ENCODE measurements around the gene SDCCAG8. TPM values are rescaled to one million over a fixed set of nuclear protein-coding genes. Genes with fewer than 3 reads are reported as not detected.

SDCCAG8 gene
- total RNA-seq, 1 donor from 2014 or later = 26.7 TPM

DNA sequence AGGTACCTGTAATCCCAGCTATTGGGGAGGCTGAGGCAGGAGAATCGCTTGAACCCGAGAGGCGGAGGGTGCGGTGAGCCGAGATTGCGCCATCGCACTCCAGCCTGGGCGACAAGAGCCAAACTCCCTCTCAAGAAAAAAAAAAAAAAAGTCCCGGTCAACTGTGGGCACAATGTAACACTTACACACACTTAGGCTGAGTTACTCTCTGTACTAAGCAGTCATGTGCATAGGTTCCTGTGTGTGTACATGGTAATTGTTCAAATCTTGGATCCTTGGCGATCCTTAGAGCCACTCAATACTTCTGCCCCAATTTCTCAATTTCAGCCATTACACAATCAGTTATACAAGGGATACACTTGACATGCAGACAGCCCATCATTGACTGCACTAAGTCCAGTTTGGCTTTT lies 11.6 kb downstream of the SDCCAG8 start:
- DNase-seq (ENCODE audit: extremely low spot score, unreplicated experiment) = no peak
- Mint-ChIP-seq H3K4me1 (ENCODE audit: unreplicated experiment) (peaks cover 42% of the 10 kb centered on the region), H3K27ac (ENCODE audit: unreplicated experiment) (peak overlapping the region; percentile 75), H3K9me3 (ENCODE audit: unreplicated experiment) (no peaks in the 10 kb centered on the region), H3K27me3 (ENCODE audit: unreplicated experiment) (no peaks in the 10 kb centered on the region), H3K36me3 (ENCODE audit: unreplicated experiment) (peaks cover 7% of the 10 kb centered on the region), H3K4me3 (ENCODE audit: unreplicated experiment) (no peak overlapping the region)
- no peak for TF ChIP-seq CTCF (IDR thresholded peaks at IDR 0.05)

DNA sequence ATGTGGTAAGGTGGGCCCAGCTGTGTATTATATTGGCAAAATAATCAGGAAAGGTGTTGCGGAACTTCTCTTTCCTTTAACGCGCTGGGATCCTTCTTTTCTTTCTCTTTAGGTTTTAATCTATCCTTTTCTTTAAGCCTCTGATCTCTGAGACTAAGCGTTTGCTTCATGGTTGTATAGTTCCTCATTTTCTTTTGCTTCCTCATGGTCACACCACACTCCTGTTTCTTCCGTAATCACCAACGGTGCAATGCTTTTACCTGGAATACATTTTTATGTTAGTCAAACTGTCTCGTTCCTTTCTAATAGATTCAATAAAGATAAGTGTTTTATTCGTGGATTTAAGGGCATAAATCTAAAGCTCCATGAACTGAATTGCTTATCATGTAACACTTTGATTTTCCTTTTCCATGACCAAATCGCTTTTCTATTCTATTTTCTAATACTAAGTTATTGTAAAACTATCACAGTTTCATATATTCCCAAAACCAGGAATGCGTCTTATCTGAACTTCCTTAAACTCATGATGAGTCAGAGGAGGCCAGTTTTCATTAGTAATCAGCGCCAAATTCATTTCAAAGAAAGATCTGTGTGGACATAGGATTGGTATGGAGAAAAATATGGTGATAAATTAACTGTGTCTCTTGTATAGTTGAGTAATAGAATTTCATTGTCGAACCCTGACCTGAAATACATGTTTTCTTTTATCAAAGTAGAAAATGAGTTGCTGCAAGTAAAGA lies 12.2 kb downstream of the SDCCAG8 start:
- no peak for TF ChIP-seq CTCF (IDR thresholded peaks at IDR 0.05)
- Mint-ChIP-seq H3K9me3 (ENCODE audit: unreplicated experiment) (no peaks in the 10 kb centered on the region), H3K27me3 (ENCODE audit: unreplicated experiment) (no peaks in the 10 kb centered on the region), H3K4me1 (ENCODE audit: unreplicated experiment) (peaks cover 44% of the 10 kb centered on the region), H3K4me3 (ENCODE audit: unreplicated experiment) (no peak overlapping the region), H3K36me3 (ENCODE audit: unreplicated experiment) (peaks cover 7% of the 10 kb centered on the region), H3K27ac (ENCODE audit: unreplicated experiment) (peak overlapping the region; percentile 75)
- no peak for DNase-seq (ENCODE audit: extremely low spot score, unreplicated experiment)

DNA sequence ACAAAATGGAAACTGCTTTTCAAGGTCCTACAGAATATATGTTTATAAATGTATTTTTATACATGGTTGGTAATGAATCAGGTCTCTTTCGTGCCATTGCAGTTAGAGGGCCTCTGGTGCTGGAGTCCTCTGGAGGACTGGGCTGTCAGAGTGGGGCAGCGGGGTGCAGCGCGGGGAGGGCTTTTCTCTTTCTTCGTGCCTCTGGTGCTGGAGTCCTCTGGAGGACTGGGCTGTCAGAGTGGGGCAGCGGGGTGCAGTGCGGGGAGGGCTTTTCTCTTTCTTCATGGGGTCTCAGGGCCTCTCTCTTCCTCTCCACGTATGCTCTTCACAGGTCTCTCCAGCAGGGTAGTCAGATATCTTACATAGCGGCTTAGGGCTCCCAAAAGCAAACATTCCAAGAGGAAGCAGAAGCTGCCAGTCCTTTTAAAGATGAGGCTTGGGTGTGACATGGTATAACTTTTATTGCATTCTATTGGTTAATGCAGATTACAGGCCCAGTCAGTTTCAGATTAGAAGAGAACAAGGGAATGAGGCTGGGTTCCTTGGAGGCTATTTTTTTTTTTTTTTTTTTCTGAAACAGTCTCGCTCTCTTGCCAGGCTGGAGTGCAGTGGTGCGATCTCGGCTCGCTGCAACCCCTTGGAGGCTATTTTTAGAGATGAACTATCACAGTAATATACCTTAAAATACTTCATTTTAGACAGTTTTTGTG lies 13.1 kb downstream of the SDCCAG8 start:
- H3K36me3 Mint-ChIP-seq (ENCODE audit: unreplicated experiment) = peaks cover 11% of the 10 kb centered on the region

GRCh38 chr1:243269461-243269801 lies 13.6 kb downstream of the SDCCAG8 start:
- Mint-ChIP-seq H3K4me1 (ENCODE audit: unreplicated experiment) (peaks cover 42% of the 10 kb centered on the region), H3K27ac (ENCODE audit: unreplicated experiment) (peak overlapping the region; percentile 75), H3K36me3 (ENCODE audit: unreplicated experiment) (peaks cover 13% of the 10 kb centered on the region), H3K27me3 (ENCODE audit: unreplicated experiment) (no peaks in the 10 kb centered on the region), H3K9me3 (ENCODE audit: unreplicated experiment) (no peaks in the 10 kb centered on the region), H3K4me3 (ENCODE audit: unreplicated experiment) (no peak overlapping the region)
- TF ChIP-seq CTCF (IDR thresholded peaks at IDR 0.05) = no peak
- no peak for DNase-seq (ENCODE audit: extremely low spot score, unreplicated experiment)

More for the DNA sequence above, 13.1 kb downstream of the SDCCAG8 start:
- Mint-ChIP-seq H3K4me3 (ENCODE audit: unreplicated experiment) (no peak overlapping the region), H3K9me3 (ENCODE audit: unreplicated experiment) (no peaks in the 10 kb centered on the region), H3K27ac (ENCODE audit: unreplicated experiment) (peak overlapping the region; percentile 75), H3K4me1 (ENCODE audit: unreplicated experiment) (peaks cover 44% of the 10 kb centered on the region), H3K27me3 (ENCODE audit: unreplicated experiment) (no peaks in the 10 kb centered on the region)
- no peak for DNase-seq (ENCODE audit: extremely low spot score, unreplicated experiment)
- TF ChIP-seq CTCF (IDR thresholded peaks at IDR 0.05) = no peak

DNA sequence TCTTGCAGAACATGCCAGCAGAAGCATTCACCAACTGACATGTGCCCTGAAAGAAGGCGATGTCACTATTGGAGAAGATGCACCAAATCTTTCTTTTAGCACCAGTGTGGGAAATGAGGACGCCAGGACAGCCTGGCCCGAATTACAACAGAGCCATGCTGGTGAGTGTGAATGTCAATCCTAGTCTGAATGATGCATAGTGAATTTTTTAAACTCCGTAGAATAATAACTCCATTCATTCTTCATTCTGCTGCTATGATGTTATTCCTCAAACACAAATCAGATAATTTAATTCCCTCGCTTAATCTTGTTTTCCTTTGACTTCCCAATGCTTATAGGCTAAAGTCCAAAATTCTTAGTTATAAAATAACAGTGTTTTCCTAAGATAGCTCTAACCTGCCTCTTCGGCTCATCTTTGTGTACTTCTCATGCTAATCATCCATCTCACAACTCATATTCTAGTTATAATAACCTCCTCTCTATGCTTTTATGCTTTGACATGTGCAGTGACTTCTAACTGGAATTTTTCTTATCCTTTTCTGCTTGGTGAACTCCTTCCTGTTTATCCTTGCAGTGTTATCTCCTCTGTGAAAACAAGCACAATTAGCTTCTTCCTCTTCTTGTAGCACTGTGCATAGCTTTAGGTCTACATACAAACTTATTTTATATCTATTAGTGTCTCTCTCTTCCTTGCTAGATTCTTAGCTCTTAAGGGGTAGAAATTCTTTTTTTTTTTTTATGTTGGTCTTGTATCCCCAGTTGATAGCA lies 14.4 kb downstream of the SDCCAG8 start:
- peaks cover 20% of the 10 kb centered on the region for H3K36me3 Mint-ChIP-seq (ENCODE audit: unreplicated experiment)
- H3K9me3 Mint-ChIP-seq (ENCODE audit: unreplicated experiment) = no peaks in the 10 kb centered on the region
- TF ChIP-seq CTCF (IDR thresholded peaks at IDR 0.05) = no peak
- no peak overlapping the region for H3K4me3 Mint-ChIP-seq (ENCODE audit: unreplicated experiment)
- H3K4me1 Mint-ChIP-seq (ENCODE audit: unreplicated experiment) = peaks cover 34% of the 10 kb centered on the region
- H3K27me3 Mint-ChIP-seq (ENCODE audit: unreplicated experiment) = no peaks in the 10 kb centered on the region
- no peak for DNase-seq (ENCODE audit: extremely low spot score, unreplicated experiment)
- H3K27ac Mint-ChIP-seq (ENCODE audit: unreplicated experiment) = no peak overlapping the region
